ENCODE results near the gene COG5.

Gene COG5

GRCh38 chr7:107201795-107202450 is 361.8 kb downstream of the COG5 start:
- no peak overlapping the region for H3K4me3 ChIP-seq (ENCODE audit: low read length)
- no peaks in the 10 kb centered on the region for H3K27me3 ChIP-seq (ENCODE audit: control insufficient read depth, insufficient read depth, low read length)
- no peak overlapping the region for H3K9ac ChIP-seq (ENCODE audit: low read length)
- no peaks in the 10 kb centered on the region for H3K9me3 ChIP-seq (ENCODE audit: control insufficient read depth, low read length)
- peaks cover 7% of the 10 kb centered on the region for H3K4me1 ChIP-seq (ENCODE audit: control insufficient read depth, insufficient read depth, low read length)
- H3K36me3 ChIP-seq (ENCODE audit: control insufficient read depth, insufficient read depth, low read length), result no peaks in the 10 kb centered on the region

GRCh38 chr7:107196834-107197610 is 366.7 kb downstream of the COG5 start:
- no peaks in the 10 kb centered on the region for H3K27me3 ChIP-seq (ENCODE audit: control insufficient read depth, insufficient read depth, low read length)
- no peaks in the 10 kb centered on the region for H3K9me3 ChIP-seq (ENCODE audit: control insufficient read depth, low read length)
- no peak overlapping the region for H3K9ac ChIP-seq (ENCODE audit: low read length)
- no peak overlapping the region for H3K4me3 ChIP-seq (ENCODE audit: low read length)
- no peaks in the 10 kb centered on the region for H3K36me3 ChIP-seq (ENCODE audit: control insufficient read depth, insufficient read depth, low read length)
- H3K4me1 ChIP-seq (ENCODE audit: control insufficient read depth, insufficient read depth, low read length), result peaks cover 12% of the 10 kb centered on the region

- Histone ChIP-seq H3K27me3 (ENCODE audit: control insufficient read depth, insufficient read depth, low read length) (no peaks in the 10 kb centered on the region), H3K4me1 (ENCODE audit: control insufficient read depth, insufficient read depth, low read length) (peaks cover 12% of the 10 kb centered on the region), H3K9me3 (ENCODE audit: control insufficient read depth, low read length) (no peaks in the 10 kb centered on the region), H3K9ac (ENCODE audit: low read length) (no peak overlapping the region), H3K36me3 (ENCODE audit: control insufficient read depth, insufficient read depth, low read length) (no peaks in the 10 kb centered on the region), H3K4me3 (ENCODE audit: low read length) (no peak overlapping the region)
Observed at GRCh38 chr7:107194052-107194451, 369.7 kb downstream of the COG5 start.

DNA sequence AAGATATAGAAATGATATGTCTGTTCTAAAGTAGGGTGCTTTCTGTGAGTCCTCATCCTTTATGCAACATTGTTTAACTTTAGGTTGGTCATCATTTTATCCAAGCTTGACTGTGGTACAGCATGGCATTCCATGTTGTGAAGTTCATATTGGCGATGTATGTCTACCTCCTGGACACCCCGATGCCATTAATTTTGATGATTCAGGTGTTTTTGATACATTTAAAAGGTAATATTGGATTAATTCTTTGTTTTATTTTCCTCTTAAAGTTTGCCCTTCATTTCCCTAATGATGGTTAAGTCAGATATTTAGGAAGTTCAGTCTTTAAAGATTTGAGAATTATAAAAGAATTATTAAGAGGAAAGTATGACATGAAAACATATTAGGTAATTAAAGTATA is 373.6 kb downstream of the COG5 start:
- Histone ChIP-seq H3K4me1 (ENCODE audit: control insufficient read depth, insufficient read depth, low read length) (no peaks in the 10 kb centered on the region), H3K9me3 (ENCODE audit: control insufficient read depth, low read length) (no peaks in the 10 kb centered on the region), H3K27me3 (ENCODE audit: control insufficient read depth, insufficient read depth, low read length) (no peaks in the 10 kb centered on the region), H3K4me3 (ENCODE audit: low read length) (no peak overlapping the region), H3K36me3 (ENCODE audit: control insufficient read depth, insufficient read depth, low read length) (no peaks in the 10 kb centered on the region), H3K9ac (ENCODE audit: low read length) (no peak overlapping the region)

DNA sequence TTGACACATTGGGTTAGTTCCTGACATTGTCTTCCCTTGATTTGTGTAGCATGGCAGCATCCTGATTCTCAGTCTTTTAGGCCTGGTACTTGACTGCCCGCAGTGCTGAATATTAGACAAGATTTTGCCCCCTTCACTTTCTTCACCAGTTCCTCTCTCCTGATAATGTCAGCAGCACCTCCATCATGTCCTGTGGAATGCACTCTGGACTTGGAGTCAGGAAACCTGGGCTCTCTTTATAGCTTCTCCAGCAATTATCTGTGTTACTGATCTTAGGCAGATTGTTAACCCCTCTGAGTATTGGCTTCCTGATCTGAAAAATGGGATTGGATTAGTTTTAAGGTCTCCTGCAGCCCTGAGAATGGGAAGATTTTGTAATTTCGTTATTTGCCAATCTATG is 375.9 kb downstream of the COG5 start:
- Histone ChIP-seq H3K4me1 (ENCODE audit: control insufficient read depth, insufficient read depth, low read length) (no peaks in the 10 kb centered on the region), H3K36me3 (ENCODE audit: control insufficient read depth, insufficient read depth, low read length) (no peaks in the 10 kb centered on the region), H3K4me3 (ENCODE audit: low read length) (no peak overlapping the region), H3K9ac (ENCODE audit: low read length) (no peak overlapping the region), H3K27me3 (ENCODE audit: control insufficient read depth, insufficient read depth, low read length) (no peaks in the 10 kb centered on the region), H3K9me3 (ENCODE audit: control insufficient read depth, low read length) (no peaks in the 10 kb centered on the region)

- Histone ChIP-seq H3K9me3 (ENCODE audit: control insufficient read depth, low read length) (no peaks in the 10 kb centered on the region), H3K27me3 (ENCODE audit: control insufficient read depth, insufficient read depth, low read length) (no peaks in the 10 kb centered on the region), H3K4me1 (ENCODE audit: control insufficient read depth, insufficient read depth, low read length) (no peaks in the 10 kb centered on the region), H3K9ac (ENCODE audit: low read length) (no peak overlapping the region), H3K36me3 (ENCODE audit: control insufficient read depth, insufficient read depth, low read length) (no peaks in the 10 kb centered on the region), H3K4me3 (ENCODE audit: low read length) (no peak overlapping the region)
Observed at GRCh38 chr7:107186240-107186639, 377.5 kb downstream of the COG5 start.

- H3K36me3 ChIP-seq (ENCODE audit: control insufficient read depth, insufficient read depth, low read length), result no peaks in the 10 kb centered on the region
Observed at GRCh38 chr7:107185716-107186115, 378.0 kb downstream of the COG5 start.

GRCh38 chr7:107181172-107181571 is 382.5 kb downstream of the COG5 start:
- peaks cover 8% of the 10 kb centered on the region for H3K4me1 ChIP-seq (ENCODE audit: control insufficient read depth, insufficient read depth, low read length)
- no peaks in the 10 kb centered on the region for H3K9me3 ChIP-seq (ENCODE audit: control insufficient read depth, low read length)
- H3K36me3 ChIP-seq (ENCODE audit: control insufficient read depth, insufficient read depth, low read length), result no peaks in the 10 kb centered on the region
- no peaks in the 10 kb centered on the region for H3K27me3 ChIP-seq (ENCODE audit: control insufficient read depth, insufficient read depth, low read length)
- H3K4me3 ChIP-seq (ENCODE audit: low read length), result no peak overlapping the region
- H3K9ac ChIP-seq (ENCODE audit: low read length), result no peak overlapping the region

More at GRCh38 chr7:107185716-107186115, 378.0 kb downstream of the COG5 start:
- Histone ChIP-seq H3K9me3 (ENCODE audit: control insufficient read depth, low read length) (no peaks in the 10 kb centered on the region), H3K9ac (ENCODE audit: low read length) (no peak overlapping the region), H3K27me3 (ENCODE audit: control insufficient read depth, insufficient read depth, low read length) (no peaks in the 10 kb centered on the region), H3K4me3 (ENCODE audit: low read length) (no peak overlapping the region), H3K4me1 (ENCODE audit: control insufficient read depth, insufficient read depth, low read length) (no peaks in the 10 kb centered on the region)

- Histone ChIP-seq H3K27me3 (ENCODE audit: control insufficient read depth, insufficient read depth, low read length) (no peaks in the 10 kb centered on the region), H3K9me3 (ENCODE audit: control insufficient read depth, low read length) (no peaks in the 10 kb centered on the region), H3K4me3 (ENCODE audit: low read length) (no peak overlapping the region), H3K36me3 (ENCODE audit: control insufficient read depth, insufficient read depth, low read length) (no peaks in the 10 kb centered on the region), H3K4me1 (ENCODE audit: control insufficient read depth, insufficient read depth, low read length) (peaks cover 8% of the 10 kb centered on the region), H3K9ac (ENCODE audit: low read length) (no peak overlapping the region)
Observed at GRCh38 chr7:107180378-107180777, 383.3 kb downstream of the COG5 start.

DNA sequence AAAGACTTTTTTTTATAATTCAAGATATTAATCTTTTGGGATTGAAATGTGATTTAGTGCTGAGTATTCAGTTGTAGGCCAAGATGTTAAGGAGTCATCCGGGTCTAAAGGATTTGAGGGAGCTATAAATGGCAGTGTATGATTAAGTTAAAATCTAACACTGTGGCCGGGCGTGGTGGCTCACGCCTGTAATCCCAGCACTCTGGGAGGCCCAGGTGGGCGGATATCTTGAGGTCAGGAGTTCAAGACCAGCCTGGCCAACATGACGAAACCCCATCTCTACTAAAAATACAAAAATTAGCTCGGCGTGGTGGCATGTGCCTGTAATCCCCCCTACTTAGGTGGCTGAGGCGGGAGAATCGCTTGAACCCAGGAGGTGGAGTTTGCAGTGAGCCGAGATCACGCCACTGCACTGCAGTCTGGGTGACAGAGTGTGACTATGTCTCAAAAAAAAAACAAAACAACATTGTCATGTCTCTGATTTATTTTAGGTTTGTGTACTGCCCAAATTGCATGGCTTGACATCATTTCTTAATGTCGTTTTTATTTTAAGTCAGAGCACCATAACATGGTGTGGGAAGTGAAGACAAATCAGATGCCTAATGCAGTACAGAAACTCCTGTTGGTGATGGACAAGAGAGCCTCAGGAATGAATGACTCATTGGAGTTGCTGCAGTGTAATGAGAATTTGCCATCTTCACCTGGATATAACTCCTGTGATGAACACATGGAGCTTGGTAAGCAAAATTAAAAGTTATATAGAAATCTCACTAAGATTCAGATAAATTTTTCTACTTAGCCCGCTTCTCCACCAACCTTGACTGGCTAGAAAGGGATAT is 384.2 kb downstream of the COG5 start:
- H3K36me3 ChIP-seq (ENCODE audit: control insufficient read depth, insufficient read depth, low read length), result no peaks in the 10 kb centered on the region

GRCh38 chr7:107173691-107174406 is 389.9 kb downstream of the COG5 start:
- Histone ChIP-seq H3K36me3 (ENCODE audit: control insufficient read depth, insufficient read depth, low read length) (no peaks in the 10 kb centered on the region), H3K4me3 (ENCODE audit: low read length) (no peak overlapping the region), H3K27me3 (ENCODE audit: control insufficient read depth, insufficient read depth, low read length) (no peaks in the 10 kb centered on the region), H3K4me1 (ENCODE audit: control insufficient read depth, insufficient read depth, low read length) (peaks cover 9% of the 10 kb centered on the region), H3K9ac (ENCODE audit: low read length) (no peak overlapping the region), H3K9me3 (ENCODE audit: control insufficient read depth, low read length) (no peaks in the 10 kb centered on the region)

More for the DNA sequence above, 384.2 kb downstream of the COG5 start:
- Histone ChIP-seq H3K27me3 (ENCODE audit: control insufficient read depth, insufficient read depth, low read length) (no peaks in the 10 kb centered on the region), H3K9me3 (ENCODE audit: control insufficient read depth, low read length) (no peaks in the 10 kb centered on the region), H3K4me3 (ENCODE audit: low read length) (no peak overlapping the region), H3K4me1 (ENCODE audit: control insufficient read depth, insufficient read depth, low read length) (peaks cover 9% of the 10 kb centered on the region), H3K9ac (ENCODE audit: low read length) (no peak overlapping the region)
